ENCODE data around the gene CCDC178.

GRCh38 chr18:32891130-32891529 is 549.4 kb downstream of the CCDC178 start:
- TF ChIP-seq CTCF (IDR thresholded peaks at IDR 0.05; ENCODE audit: low read depth, low read length, poor library complexity, severe bottlenecking), result no peak
- TF ChIP-seq EZH2phosphoT487 (IDR thresholded peaks at IDR 0.05; ENCODE audit: borderline replicate concordance, low read length), result no peak
